Measurements from ENCODE around the gene PIWIL1.

DNA sequence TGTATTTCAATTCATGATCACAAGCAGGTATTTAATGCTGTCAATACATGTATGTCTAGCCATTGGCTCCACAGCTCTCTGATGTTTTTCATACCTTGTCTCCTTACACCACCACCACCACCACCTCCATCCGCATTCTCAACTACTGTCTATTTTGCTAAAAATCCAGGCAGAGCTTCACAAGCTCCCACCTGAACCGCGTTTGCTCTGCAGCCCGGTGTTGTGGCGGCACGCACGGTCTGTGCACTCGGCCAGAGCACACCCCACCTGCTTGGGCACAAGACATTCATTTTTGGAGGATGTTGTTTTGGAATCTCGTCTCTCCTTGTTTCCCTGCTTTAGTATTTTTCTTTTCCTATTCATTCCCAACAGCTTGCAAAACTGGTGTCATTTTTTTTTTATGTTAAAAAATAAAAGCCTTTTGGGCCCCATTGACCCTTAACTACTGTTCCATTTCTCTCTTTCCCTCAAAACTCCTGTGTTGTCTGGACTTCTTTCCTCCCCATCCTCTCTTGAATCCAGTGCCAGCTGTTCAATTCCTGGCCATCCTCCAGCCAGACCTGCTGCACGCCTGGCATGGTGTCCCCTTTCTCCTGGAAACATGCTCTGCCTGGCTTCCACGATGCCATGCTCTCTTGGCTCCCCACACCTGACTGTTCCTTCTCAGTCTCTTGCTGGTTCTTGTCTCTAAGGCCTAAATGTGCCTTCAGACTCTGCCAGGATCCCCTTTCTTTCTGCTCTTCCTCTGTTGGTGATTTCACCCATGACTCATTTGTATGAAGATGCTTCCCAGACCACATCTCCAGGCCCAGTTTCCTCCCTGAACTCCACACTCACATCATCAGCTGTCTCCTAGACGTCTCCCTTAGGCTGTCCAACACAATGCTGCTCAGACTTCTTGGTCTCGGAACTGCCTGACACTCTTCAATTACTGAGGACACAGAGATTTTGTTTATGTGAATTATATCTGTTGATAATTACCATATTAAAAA is 37.9 kb downstream of the PIWIL1 start:
- TF ChIP-seq EZH2 (IDR thresholded peaks at IDR 0.05; ENCODE audit: low read length, unreplicated experiment) (no peak), CTCF (conservative IDR thresholded peaks at IDR 0.05; ENCODE audit: low read depth, low read length) (no peak), EZH2phosphoT487 (IDR thresholded peaks at IDR 0.05; ENCODE audit: borderline replicate concordance, low read length) (no peak)

Data from PC-3 (cell line).